OCI-LY1 (cell line): Measurements from ENCODE around the gene RAB39A.

ENCODE experiments used
- H2AFZ ChIP-seq: fragments of 200-600 bp; sonication (generic), shearing (Covaris generic); 2 replicates; pipeline ENCODE4 v1.6.0; 2014; ENCODE audit warnings: antibody characterized with exemption, mild to moderate bottlenecking, low read length
- H3F3A ChIP-seq: fragments of 200-600 bp; sonication (generic), shearing (Covaris generic); 2 replicates; pipeline ENCODE4 v1.6.0; 2014; ENCODE audit warnings: mild to moderate bottlenecking, antibody characterized with exemption, low read length, moderate library complexity; ENCODE audit not compliant: insufficient read depth
- H3K27ac ChIP-seq: fragments of 200-600 bp; sonication (generic); 2 replicates; pipeline ENCODE4 v1.5.1; 2014; ENCODE audit warnings: low read length, mixed run types, mild to moderate bottlenecking, low read depth; ENCODE audit not compliant: poor library complexity, severe bottlenecking
- H3K27me3 ChIP-seq: fragments of 200-600 bp; sonication (generic); 2 replicates; pipeline ENCODE4 v1.6.0; 2014; ENCODE audit warnings: antibody characterized with exemption, mild to moderate bottlenecking, low read length, moderate library complexity; ENCODE audit not compliant: insufficient read depth
- H3K36me3 ChIP-seq: fragments of 200-600 bp; sonication (generic); 2 replicates; pipeline ENCODE4 v1.6.1; 2014; ENCODE audit warnings: mild to moderate bottlenecking, antibody characterized with exemption, low read length, moderate library complexity, mixed read lengths; ENCODE audit not compliant: insufficient read depth
- H3K4me1 ChIP-seq: fragments of 200-600 bp; sonication (generic); 2 replicates; pipeline ENCODE4 v1.5.1; 2014; ENCODE audit warnings: mild to moderate bottlenecking, low read length, moderate library complexity; ENCODE audit not compliant: insufficient read depth, severe bottlenecking
- H3K4me2 ChIP-seq: fragments of 200-600 bp; sonication (generic), shearing (Covaris generic); 2 replicates; pipeline ENCODE4 v1.6.1; 2014; ENCODE audit warnings: low read length
- H3K4me3 ChIP-seq: fragments of 200-600 bp; sonication (generic); 2 replicates; pipeline ENCODE4 v1.5.1; 2014; ENCODE audit warnings: low read length, low read depth, mild to moderate bottlenecking, mixed read lengths; ENCODE audit not compliant: poor library complexity, severe bottlenecking
- H3K79me2 ChIP-seq: fragments of 200-600 bp; shearing (Covaris generic); 2 replicates; pipeline ENCODE4 v1.6.1; 2016; ENCODE audit warnings: mixed run types, low read length, mixed read lengths; ENCODE audit not compliant: insufficient read depth
- H3K9ac ChIP-seq: fragments of 200-600 bp; sonication (generic), shearing (Covaris generic); 2 replicates; pipeline ENCODE4 v1.6.1; 2014; ENCODE audit warnings: mild to moderate bottlenecking, low read length, mixed read lengths
- H3K9me2 ChIP-seq: fragments of 200-600 bp; sonication (generic), shearing (Covaris generic); 2 replicates; pipeline ENCODE4 v1.6.1; 2014; ENCODE audit warnings: low read depth, mild to moderate bottlenecking, low read length, mixed read lengths
- H3K9me3 ChIP-seq: fragments of 200-600 bp; shearing (Covaris generic); 2 replicates; pipeline ENCODE4 v1.6.1; 2014; ENCODE audit warnings: low read length, mixed read lengths
- H4K20me1 ChIP-seq: fragments of 200-600 bp; sonication (generic), shearing (Covaris generic); 2 replicates; pipeline ENCODE4 v1.6.0; 2016; ENCODE audit warnings: mild to moderate bottlenecking, low read length; ENCODE audit not compliant: insufficient read depth
- CTCF ChIP-seq: fragments of 200-600 bp; sonication (generic), shearing (Covaris generic); IDR thresholded peaks from 2 replicates; pipeline ENCODE4 v1.5.1; 2017; ENCODE audit warnings: mild to moderate bottlenecking, antibody characterized with exemption, low read length, moderate library complexity, mixed read lengths
- EZH2 ChIP-seq: fragments of 200-600 bp; sonication (generic), shearing (Covaris generic); IDR thresholded peaks from 2 replicates; pipeline ENCODE4 v1.8.0; 2017; ENCODE audit warnings: borderline replicate concordance, mixed run types, mild to moderate bottlenecking, antibody characterized with exemption, low read length, moderate library complexity, mixed read lengths

RAB39A gene

GRCh38 chr11:107961480-107961879 is 33.2 kb downstream of the RAB39A start:
- no peaks in the 10 kb centered on the region for H3F3A ChIP-seq
- no peak overlapping the region for H2AFZ ChIP-seq
- no peak overlapping the region for H3K4me2 ChIP-seq

GRCh38 chr11:107962181-107962580 is 33.9 kb downstream of the RAB39A start:
- H3K9me3 ChIP-seq: no peaks in the 10 kb centered on the region
- H3K4me1 ChIP-seq: no peaks in the 10 kb centered on the region
- TF ChIP-seq EZH2: no peak
- no peak for TF ChIP-seq CTCF
- no peak overlapping the region for H3K27ac ChIP-seq
- no peaks in the 10 kb centered on the region for H3K9me2 ChIP-seq
- H3K4me2 ChIP-seq: no peak overlapping the region
- H3F3A ChIP-seq: no peaks in the 10 kb centered on the region
- H4K20me1 ChIP-seq: no peaks in the 10 kb centered on the region
- H3K79me2 ChIP-seq: no peaks in the 10 kb centered on the region
- no peak overlapping the region for H3K9ac ChIP-seq
- no peak overlapping the region for H2AFZ ChIP-seq
- no peaks in the 10 kb centered on the region for H3K36me3 ChIP-seq
- no peaks in the 10 kb centered on the region for H3K27me3 ChIP-seq
- no peak overlapping the region for H3K4me3 ChIP-seq

More at GRCh38 chr11:107961480-107961879, 33.2 kb downstream of the RAB39A start:
- no peaks in the 10 kb centered on the region for H3K36me3 ChIP-seq
- H3K9me3 ChIP-seq: no peaks in the 10 kb centered on the region
- H3K27ac ChIP-seq: no peak overlapping the region
- no peaks in the 10 kb centered on the region for H4K20me1 ChIP-seq
- no peaks in the 10 kb centered on the region for H3K27me3 ChIP-seq
- no peaks in the 10 kb centered on the region for H3K9me2 ChIP-seq
- no peaks in the 10 kb centered on the region for H3K79me2 ChIP-seq
- no peak overlapping the region for H3K4me3 ChIP-seq
- no peaks in the 10 kb centered on the region for H3K4me1 ChIP-seq
- no peak overlapping the region for H3K9ac ChIP-seq
- TF ChIP-seq EZH2 (no peak), CTCF (no peak)

GRCh38 chr11:107963091-107963490 is 34.8 kb downstream of the RAB39A start:
- no peaks in the 10 kb centered on the region for H3K9me2 ChIP-seq
- no peaks in the 10 kb centered on the region for H3K36me3 ChIP-seq
- no peaks in the 10 kb centered on the region for H3F3A ChIP-seq
- H3K79me2 ChIP-seq: no peaks in the 10 kb centered on the region
- no peaks in the 10 kb centered on the region for H4K20me1 ChIP-seq
- H3K4me1 ChIP-seq: no peaks in the 10 kb centered on the region
- H2AFZ ChIP-seq: no peak overlapping the region
- H3K4me2 ChIP-seq: no peak overlapping the region
- no peak overlapping the region for H3K4me3 ChIP-seq
- H3K9me3 ChIP-seq: no peaks in the 10 kb centered on the region
- no peak overlapping the region for H3K27ac ChIP-seq
- H3K9ac ChIP-seq: no peak overlapping the region
- TF ChIP-seq CTCF: no peak
- TF ChIP-seq EZH2: no peak
- no peaks in the 10 kb centered on the region for H3K27me3 ChIP-seq
